ENCODE data around the gene RAPGEF4. TPM values are rescaled to one million over a fixed set of nuclear protein-coding genes. Genes with fewer than 3 reads are reported as not detected.
A peak's percentile ranks its signal among the peaks of the same experiment; 100 is the strongest.

The RAPGEF4 gene
- total RNA-seq, 1 experiment from 2014 or later = 1.4 TPM

DNA sequence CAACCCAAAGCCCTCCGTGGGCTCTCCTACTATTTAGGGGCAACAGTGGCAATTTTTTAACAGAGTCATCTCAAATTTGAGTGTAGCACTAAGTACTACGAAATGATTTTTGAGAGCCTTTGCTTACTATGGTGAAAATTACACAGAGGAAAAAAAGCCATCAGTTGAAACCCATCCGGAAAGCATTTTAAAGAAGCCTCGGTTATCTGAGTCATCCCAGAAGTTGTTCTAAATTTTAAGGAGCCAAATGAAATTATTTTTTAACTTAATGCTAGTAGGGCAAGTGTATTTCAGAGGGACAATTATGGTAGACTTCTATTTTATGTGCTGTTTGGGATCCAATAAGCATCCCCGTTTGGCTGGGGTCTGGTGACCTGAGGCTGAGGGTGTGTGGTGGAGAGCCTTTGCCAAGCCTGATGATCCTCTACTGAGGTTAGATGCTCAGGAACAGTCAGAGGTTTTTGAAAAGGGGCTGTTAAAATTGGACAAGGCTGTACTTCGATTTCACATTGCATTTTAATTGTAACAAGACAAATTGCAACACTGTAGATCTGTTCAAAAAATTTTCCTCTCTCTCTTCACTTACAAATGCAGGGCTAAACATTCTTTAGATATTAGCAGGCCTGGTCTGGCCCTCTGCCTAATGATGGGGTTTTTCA is 47.0 kb downstream of the RAPGEF4 start:
- Histone ChIP-seq H3K56ac (ENCODE audit: insufficient read length, low read depth, low read length) (no peak overlapping the region), H2AK5ac (ENCODE audit: insufficient read length, low read length) (no peak overlapping the region), H3T11ph (ENCODE audit: low read length) (no peak overlapping the region), H2BK15ac (ENCODE audit: low read depth, low read length) (no peak overlapping the region), H3K14ac (ENCODE audit: insufficient read depth, low read length) (no peak overlapping the region), H2BK20ac (ENCODE audit: low read depth, low read length, poor library complexity, severe bottlenecking) (no peak overlapping the region), H3K4me2 (ENCODE audit: insufficient read depth, insufficient read length, low read length) (no peak overlapping the region), H3K79me1 (ENCODE audit: insufficient read depth, low read depth, low read length, poor library complexity, severe bottlenecking) (no peaks in the 10 kb centered on the region), H3K23ac (ENCODE audit: insufficient read length, low read depth, low read length) (no peak overlapping the region), H2BK5ac (ENCODE audit: insufficient read length, low read length) (no peak overlapping the region), H4K5ac (ENCODE audit: insufficient read length, low read depth, low read length) (no peak overlapping the region), H2BK12ac (ENCODE audit: insufficient read length, low read depth, low read length) (no peak overlapping the region), H4K8ac (replicated peaks; ENCODE audit: insufficient read length, low read depth, low read length) (no peak overlapping the region), H3K79me2 (ENCODE audit: insufficient read depth, low read length) (no peaks in the 10 kb centered on the region), H4K20me1 (ENCODE audit: control insufficient read depth, insufficient read depth, insufficient read length) (no peaks in the 10 kb centered on the region), H3K4me1 (ENCODE audit: insufficient read depth, low read length) (no peaks in the 10 kb centered on the region), H2BK120ac (ENCODE audit: low read depth, low read length, poor library complexity, severe bottlenecking) (no peak overlapping the region), H4K91ac (ENCODE audit: insufficient read length, low read depth, low read length) (no peak overlapping the region), H2AFZ (ENCODE audit: low read length) (no peak overlapping the region), H3K18ac (ENCODE audit: insufficient read length, low read depth, low read length) (no peak overlapping the region), H3K9me3 (ENCODE audit: control insufficient read depth, low read depth, low read length) (no peaks in the 10 kb centered on the region), H3K27me3 (ENCODE audit: insufficient read depth, low read length) (no peaks in the 10 kb centered on the region), H3K4ac (ENCODE audit: low read depth, low read length) (no peak overlapping the region), H3K23me2 (ENCODE audit: insufficient read length, low read depth, low read length, poor library complexity, severe bottlenecking) (no peaks in the 10 kb centered on the region), H3K9ac (ENCODE audit: extremely low read depth, insufficient read length, low read length) (no peak overlapping the region), H3K27ac (ENCODE audit: insufficient read length, low read depth, low read length) (no peak overlapping the region)
- Mint-ChIP-seq H3K9me3 (no peaks in the 10 kb centered on the region; a peak in 1 of 5 replicates), H3K27me3 (ENCODE audit: low read depth) (peaks cover 6% of the 10 kb centered on the region; the same call in 1 of the 2 replicates), H3K4me3 (no peak overlapping the region), H3K4me1 (0 out of 4 replicates have a peak, but pooled peaks cover 0 to 3% of the 10 kb centered on the region in 2 experiments), H3K27ac (peak overlapping the region in 1 of 3 experiments; percentile 91; a peak in 2 of 7 replicates), H3K36me3 (ENCODE audit: insufficient read depth in 1 of 3, low read depth in 3 of 3) (no peaks in the 10 kb centered on the region)
- WGBS (ENCODE audit: extremely low coverage, insufficient read length, low lambda C conversion rate) = no CpG with 5 or more reads among the region's 6 CpGs
- DNase-seq = no peak
- TF ChIP-seq, protein P1, sequence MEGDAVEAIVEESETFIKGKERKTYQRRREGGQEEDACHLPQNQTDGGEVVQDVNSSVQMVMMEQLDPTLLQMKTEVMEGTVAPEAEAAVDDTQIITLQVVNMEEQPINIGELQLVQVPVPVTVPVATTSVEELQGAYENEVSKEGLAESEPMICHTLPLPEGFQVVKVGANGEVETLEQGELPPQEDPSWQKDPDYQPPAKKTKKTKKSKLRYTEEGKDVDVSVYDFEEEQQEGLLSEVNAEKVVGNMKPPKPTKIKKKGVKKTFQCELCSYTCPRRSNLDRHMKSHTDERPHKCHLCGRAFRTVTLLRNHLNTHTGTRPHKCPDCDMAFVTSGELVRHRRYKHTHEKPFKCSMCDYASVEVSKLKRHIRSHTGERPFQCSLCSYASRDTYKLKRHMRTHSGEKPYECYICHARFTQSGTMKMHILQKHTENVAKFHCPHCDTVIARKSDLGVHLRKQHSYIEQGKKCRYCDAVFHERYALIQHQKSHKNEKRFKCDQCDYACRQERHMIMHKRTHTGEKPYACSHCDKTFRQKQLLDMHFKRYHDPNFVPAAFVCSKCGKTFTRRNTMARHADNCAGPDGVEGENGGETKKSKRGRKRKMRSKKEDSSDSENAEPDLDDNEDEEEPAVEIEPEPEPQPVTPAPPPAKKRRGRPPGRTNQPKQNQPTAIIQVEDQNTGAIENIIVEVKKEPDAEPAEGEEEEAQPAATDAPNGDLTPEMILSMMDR (conservative IDR thresholded peaks at IDR 0.05) = no peak
